IgD-negative memory B cell (primary cell): ENCODE data around the gene DCLRE1A. TPM values are rescaled to one million over a fixed set of nuclear protein-coding genes. Genes with fewer than 3 reads are reported as not detected.
A peak's percentile ranks its signal among the peaks of the same experiment; 100 is the strongest.

Experiments used
- H3K27ac Mint-ChIP-seq, 3 donors: one replicate each; pipeline ENCODE4 v1.8.0; 2020 to 2022; ENCODE audit warnings: mild to moderate bottlenecking in 3 of 3, mixed read lengths in 3 of 3, moderate library complexity in 1 of 3
- H3K27me3 Mint-ChIP-seq: one replicate; pipeline ENCODE4 v1.8.0; 2021; ENCODE audit warnings: mixed read lengths
- H3K36me3 Mint-ChIP-seq: one replicate; pipeline ENCODE4 v1.8.0; 2020; ENCODE audit warnings: mild to moderate bottlenecking, mixed read lengths
- H3K4me1 Mint-ChIP-seq, 3 donors: one replicate each; pipeline ENCODE4 v1.8.0; 2020 to 2022; ENCODE audit warnings: mixed read lengths in 3 of 3, mild to moderate bottlenecking in 1 of 3
- H3K4me3 Mint-ChIP-seq, 4 donors: one replicate each; pipeline ENCODE4 v1.8.0; 2020 to 2022; ENCODE audit warnings: mild to moderate bottlenecking in 4 of 4, mixed read lengths in 4 of 4, moderate library complexity in 3 of 4
- H3K9me3 Mint-ChIP-seq, 3 donors: one replicate each; pipeline ENCODE4 v1.8.0; 2020 to 2021; ENCODE audit warnings: mixed read lengths in 3 of 3, mild to moderate bottlenecking in 1 of 3
- polyA plus RNA-seq: library from polyadenylated mRNA; unstranded; fragments of 300-500 nt; fragmentation: Illumina TruSeq; gene quantifications from one replicate; pipeline ENCODE4 v1.2.3, GENCODE V29; 2021

The DCLRE1A gene
- polyA plus RNA-seq, 1 donor from 2014 or later = 2.3 TPM

DNA sequence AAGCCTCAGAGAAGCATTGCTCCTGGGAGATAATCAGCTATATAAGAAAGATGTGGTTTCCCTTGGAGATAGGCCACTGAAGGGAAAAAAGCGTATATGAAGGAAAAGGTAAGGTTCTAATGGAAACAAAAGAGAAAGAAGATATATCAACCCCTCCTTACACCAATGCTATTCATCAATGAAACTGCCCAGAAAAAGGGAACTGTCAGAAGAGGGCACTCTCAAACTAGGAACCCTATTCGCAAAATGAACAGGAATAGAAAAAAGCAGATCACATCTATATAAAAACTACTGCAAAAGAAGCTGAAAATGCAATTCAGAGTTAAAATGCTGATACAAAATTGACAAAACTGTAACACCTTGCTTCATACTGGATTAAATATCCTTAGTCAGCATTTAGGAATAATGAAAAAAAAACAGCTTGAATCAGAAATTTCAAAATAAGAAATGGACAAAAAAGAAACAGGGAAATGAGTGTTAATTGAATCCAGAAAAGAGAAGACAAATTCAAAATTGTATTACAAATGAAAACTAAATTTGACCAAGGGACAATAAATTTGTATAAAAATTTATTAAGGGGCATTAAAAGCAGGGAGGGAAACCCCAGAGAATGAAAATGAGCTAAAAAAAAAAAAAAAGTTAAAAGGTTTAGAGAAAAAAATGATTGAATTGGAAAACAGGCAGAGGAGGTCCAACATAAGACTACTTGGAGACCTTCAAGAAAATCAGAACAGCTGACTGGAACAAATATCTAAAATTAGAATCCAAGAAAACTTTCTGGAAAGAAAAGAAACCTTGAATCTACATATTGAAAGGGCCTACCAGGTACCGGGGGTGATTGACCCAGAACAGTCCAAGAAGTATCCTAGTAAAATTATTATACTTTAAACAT is 18.5 kb upstream of the DCLRE1A start:
- Mint-ChIP-seq H3K4me3 (peak overlapping the region in 1 of 4 donors; percentile 54), H3K4me1 (peaks cover 17 to 27% (median 25%) of the 10 kb centered on the region in 3 donors), H3K27ac (no peak overlapping the region), H3K27me3 (no peaks in the 10 kb centered on the region), H3K9me3 (no peaks in the 10 kb centered on the region), H3K36me3 (peaks cover 7% of the 10 kb centered on the region)

DNA sequence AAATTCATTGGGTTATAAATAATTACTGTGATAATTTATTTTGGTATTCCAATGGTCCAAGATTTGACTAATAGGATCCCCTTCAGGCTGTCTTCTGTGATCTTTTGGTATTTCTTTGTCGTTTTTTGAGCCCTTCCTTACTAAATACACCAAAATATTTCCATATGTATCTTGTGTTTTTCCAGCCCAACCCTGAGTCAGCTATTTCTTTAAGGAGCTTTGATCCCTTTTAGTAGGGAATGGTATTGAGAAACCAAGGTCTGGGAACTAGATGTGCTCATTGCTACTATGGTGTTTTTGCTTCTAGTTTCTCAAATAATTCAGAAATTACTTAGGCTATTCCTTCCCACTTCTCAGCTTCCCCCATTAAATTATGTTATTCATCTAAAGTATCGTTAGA is 15.9 kb upstream of the DCLRE1A start:
- Mint-ChIP-seq H3K36me3 (peaks cover 7% of the 10 kb centered on the region), H3K4me1 (peaks cover 16 to 22% (median 17%) of the 10 kb centered on the region in 3 donors), H3K27me3 (no peaks in the 10 kb centered on the region), H3K4me3 (no peak overlapping the region), H3K27ac (no peak overlapping the region), H3K9me3 (no peaks in the 10 kb centered on the region)

DNA sequence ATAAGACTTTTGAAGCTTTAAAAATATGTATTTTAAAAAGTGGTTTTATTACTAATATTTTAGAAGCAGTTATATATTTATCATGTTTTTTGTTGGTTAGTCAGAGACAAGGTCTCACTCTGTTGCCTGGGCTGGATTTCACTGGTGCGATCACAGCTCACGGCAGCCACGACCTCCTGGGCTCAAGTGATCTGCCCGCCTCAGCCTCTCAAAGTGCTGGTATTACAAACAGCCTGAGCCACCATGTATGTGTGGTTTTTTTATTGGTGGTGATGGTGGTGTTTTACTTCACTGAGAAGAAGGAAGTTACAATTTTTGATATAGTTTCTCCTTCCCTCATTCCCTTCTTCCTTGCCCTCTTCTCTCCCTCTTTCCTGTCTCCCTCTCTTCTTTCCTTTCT is 14.0 kb upstream of the DCLRE1A start:
- Mint-ChIP-seq H3K4me1 (peaks cover 12 to 17% (median 14%) of the 10 kb centered on the region in 3 donors), H3K27ac (no peak overlapping the region), H3K36me3 (peaks cover 10% of the 10 kb centered on the region), H3K27me3 (no peaks in the 10 kb centered on the region), H3K9me3 (peaks cover 0 to 2% (median 0%) of the 10 kb centered on the region in 3 donors), H3K4me3 (no peak overlapping the region)

DNA sequence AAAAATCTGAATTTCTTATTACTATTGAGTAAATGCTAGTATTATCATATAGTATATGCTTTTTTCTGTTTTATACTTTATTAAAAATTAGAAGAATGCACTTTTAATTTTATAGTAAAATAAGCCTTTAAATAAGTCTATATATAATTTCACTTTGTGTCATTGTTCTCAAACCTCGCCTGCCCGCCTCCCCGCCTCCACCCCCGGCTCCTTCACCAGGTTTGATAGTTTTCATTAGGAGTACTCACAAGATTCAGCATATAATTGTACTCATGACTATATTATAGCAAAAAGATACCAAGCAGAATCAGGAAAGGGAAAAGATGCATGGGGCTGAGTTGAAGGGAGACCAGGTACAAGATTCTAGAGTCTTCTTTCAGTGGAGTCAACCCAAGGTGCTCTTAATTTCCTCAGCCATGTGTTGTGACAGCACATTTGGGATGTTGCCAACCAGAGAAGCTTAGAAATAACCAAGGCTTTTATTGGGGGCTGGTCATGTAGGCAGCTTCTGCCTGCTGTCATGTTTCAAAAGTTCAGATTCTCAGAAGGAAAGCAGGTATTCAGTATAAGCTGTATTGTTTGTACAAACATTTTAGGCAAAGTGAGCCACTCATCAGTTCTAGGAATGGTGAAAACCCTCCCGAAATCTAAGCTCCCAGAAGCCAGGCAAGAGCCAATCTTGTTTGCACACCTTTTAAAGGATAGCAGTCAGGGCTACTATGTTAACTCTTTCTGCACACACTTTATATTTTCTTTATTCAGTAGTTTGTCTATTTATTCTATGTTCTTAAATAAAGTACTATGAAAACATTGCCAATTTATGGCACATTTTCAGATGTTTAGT is 12.9 kb upstream of the DCLRE1A start:
- H3K4me1 Mint-ChIP-seq = peaks cover 7 to 14% (median 11%) of the 10 kb centered on the region in 3 donors
- H3K27me3 Mint-ChIP-seq = no peaks in the 10 kb centered on the region
- H3K4me3 Mint-ChIP-seq = no peak overlapping the region
- H3K9me3 Mint-ChIP-seq = peaks cover 0 to 2% (median 0%) of the 10 kb centered on the region in 3 donors
- H3K36me3 Mint-ChIP-seq = peaks cover 8% of the 10 kb centered on the region
- no peak overlapping the region for H3K27ac Mint-ChIP-seq

DNA sequence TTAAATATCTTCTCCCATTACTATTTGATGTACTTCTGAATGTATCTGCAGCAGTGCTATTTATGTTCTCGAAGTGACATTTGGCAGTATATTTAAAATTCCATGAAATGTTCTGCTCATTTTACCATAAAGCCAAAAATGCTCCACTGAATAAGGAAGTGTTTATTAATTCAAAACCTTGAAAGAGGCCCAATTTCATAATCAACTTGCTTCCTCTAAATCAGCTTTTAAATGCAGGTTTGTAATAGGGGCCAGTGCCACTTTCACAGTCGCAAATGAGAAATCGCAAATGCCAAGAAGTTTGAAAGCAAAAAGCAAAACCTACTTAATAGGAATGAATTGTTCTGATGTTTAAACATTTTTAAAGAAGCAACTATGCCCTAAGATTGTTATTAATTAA is 12.0 kb upstream of the DCLRE1A start:
- H3K36me3 Mint-ChIP-seq = peaks cover 15% of the 10 kb centered on the region
- peaks cover 9 to 16% (median 9%) of the 10 kb centered on the region in 3 donors for H3K4me1 Mint-ChIP-seq
- H3K27me3 Mint-ChIP-seq = no peaks in the 10 kb centered on the region
- no peak overlapping the region for H3K27ac Mint-ChIP-seq
- peaks cover 0 to 5% (median 5%) of the 10 kb centered on the region in 3 donors for H3K9me3 Mint-ChIP-seq
- H3K4me3 Mint-ChIP-seq = no peak overlapping the region

DNA sequence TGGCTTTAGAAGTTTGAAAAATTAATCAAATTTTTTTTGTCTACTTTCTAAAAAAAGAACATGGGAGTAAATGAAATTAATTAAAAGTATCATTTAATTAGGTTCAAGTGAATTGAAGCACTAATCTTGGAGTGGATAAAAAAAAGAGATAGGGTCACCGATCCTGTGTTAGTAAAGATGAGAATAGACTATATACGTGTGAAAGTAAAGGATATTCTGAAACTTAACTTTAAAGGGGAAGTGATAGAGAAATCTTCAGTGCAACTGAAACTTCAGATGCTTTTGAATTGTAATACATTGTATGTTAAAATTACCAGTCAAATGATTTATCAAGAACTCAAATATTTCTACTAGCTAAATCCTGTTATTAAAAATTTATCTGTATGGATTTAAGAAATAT is 5.4 kb upstream of the DCLRE1A start:
- H3K4me3 Mint-ChIP-seq = peak overlapping the region in 1 of 4 donors; percentile 41

DNA sequence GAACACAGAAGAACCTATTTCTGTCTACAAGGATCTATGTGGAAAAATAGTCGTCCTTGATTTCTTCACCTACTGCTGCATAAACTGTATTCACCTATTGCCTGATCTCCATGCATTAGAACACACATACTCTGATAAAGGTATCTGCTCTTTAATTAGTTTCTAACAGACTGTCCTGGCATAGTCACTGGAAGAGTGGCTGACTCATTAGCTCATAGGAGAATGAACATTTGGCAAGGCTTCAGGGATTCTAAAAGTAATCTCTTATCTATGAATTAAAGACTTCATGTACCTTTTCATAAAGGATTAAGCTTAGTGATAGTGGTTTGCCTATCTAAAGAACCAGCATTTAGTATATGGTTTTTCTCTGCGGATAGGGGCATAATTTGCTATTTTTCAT is 4.7 kb upstream of the DCLRE1A start:
- no peaks in the 10 kb centered on the region for H3K27me3 Mint-ChIP-seq
- peaks cover 17% of the 10 kb centered on the region for H3K36me3 Mint-ChIP-seq
- H3K4me3 Mint-ChIP-seq = peak overlapping the region in 2 of 4 donors; percentile 4 to 59
- H3K9me3 Mint-ChIP-seq = peaks cover 2 to 7% (median 3%) of the 10 kb centered on the region in 3 donors
- no peak overlapping the region for H3K27ac Mint-ChIP-seq
- peaks cover 37 to 41% (median 41%) of the 10 kb centered on the region in 3 donors for H3K4me1 Mint-ChIP-seq

More for the DNA sequence above, 5.4 kb upstream of the DCLRE1A start:
- Mint-ChIP-seq H3K4me1 (peaks cover 32 to 37% (median 35%) of the 10 kb centered on the region in 3 donors), H3K9me3 (peaks cover 0 to 7% (median 6%) of the 10 kb centered on the region in 3 donors), H3K36me3 (peaks cover 21% of the 10 kb centered on the region), H3K27ac (no peak overlapping the region), H3K27me3 (no peaks in the 10 kb centered on the region)

DNA sequence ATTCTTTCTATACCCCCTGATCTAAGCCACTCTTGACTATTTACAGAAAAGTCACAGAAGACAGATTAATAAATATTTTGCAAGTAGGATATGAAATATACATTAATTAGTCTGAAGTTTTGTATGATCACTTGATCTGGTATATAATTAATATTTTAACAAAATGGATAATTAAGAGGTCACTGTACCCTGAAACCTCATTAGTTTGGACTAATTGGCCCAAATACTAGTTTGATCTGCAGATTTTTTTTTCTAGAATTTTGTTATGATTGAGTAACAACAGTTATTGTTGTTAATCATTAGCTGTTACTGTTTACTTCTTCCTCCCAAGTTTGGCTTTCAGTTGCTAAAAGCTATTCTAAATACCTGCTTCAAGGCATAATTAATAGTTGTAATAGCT is 3.3 kb upstream of the DCLRE1A start:
- Mint-ChIP-seq H3K4me1 (peaks cover 40 to 47% (median 45%) of the 10 kb centered on the region in 3 donors), H3K27me3 (no peaks in the 10 kb centered on the region), H3K27ac (peak overlapping the region in 1 of 3 donors; percentile 25), H3K36me3 (peaks cover 17% of the 10 kb centered on the region), H3K9me3 (peaks cover 2 to 7% (median 3%) of the 10 kb centered on the region in 3 donors), H3K4me3 (peak overlapping the region in 2 of 4 donors; percentile 13 to 94)

DNA sequence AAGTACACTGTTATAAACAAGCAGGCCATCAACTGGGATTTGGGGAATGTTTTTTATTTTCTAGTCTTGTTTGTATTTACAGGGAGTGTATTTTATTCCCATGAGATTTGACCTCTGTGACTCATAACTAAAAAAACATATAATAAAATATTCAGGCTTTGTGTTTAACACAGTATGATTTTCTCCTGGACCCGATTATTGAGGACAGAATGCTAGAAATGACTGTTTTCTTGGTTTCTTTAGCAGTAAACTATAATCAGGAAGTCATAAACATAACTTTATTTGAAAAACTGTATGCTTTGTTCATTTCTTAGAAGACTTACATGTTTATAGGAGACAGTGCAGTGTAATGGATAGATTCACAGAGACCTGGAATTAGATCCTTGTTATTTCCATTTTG is 2.7 kb upstream of the DCLRE1A start:
- Mint-ChIP-seq H3K9me3 (peaks cover 2 to 7% (median 3%) of the 10 kb centered on the region in 3 donors), H3K27me3 (no peaks in the 10 kb centered on the region), H3K27ac (peak overlapping the region in 1 of 3 donors; percentile 80), H3K4me3 (peak overlapping the region; percentile 21 to 100 (median 97)), H3K4me1 (peaks cover 40 to 47% (median 45%) of the 10 kb centered on the region in 3 donors), H3K36me3 (peaks cover 17% of the 10 kb centered on the region)

DNA sequence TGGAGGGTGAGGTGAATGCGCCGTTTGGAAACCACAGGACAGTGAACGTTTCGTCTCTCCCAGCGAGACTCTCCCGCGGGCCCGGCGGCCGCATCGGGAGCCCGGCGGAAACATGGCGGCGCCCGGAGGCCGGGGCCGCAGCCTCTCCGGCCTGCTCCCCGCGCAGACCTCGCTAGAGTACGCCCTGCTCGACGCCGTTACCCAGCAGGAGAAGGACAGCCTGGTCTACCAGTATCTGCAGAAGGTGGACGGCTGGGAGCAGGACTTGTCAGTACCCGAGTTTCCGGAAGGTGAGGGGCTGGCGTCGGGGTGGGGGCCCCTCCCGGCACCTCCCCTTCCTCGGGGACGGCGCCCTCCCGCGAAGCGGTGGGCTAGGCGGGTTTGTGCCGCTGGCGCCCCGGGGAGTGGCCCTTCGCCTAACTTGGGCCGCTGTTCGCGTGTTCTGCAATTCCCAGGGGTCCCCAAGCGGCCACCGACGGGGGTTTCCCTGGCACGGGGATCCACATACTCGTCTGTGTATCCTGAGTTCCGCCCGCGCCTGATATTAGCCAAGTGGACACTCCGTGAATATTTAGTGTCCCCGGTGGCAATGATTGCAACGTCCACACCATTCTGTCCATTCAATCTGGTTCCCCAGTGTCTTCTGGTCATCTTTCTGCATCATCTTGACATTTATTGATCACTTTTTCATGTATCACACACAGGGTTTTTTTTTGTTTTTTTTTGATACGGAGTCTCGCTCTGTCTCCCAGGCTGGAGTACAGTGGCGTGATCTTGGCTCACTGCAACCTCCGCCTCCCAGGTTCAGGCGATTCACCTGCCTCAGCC is 1.1 kb upstream of the DCLRE1A start:
- Mint-ChIP-seq H3K4me1 (peaks cover 41 to 47% (median 41%) of the 10 kb centered on the region in 3 donors), H3K27ac (peak overlapping the region; percentile 80 to 99 (median 96)), H3K36me3 (peaks cover 4% of the 10 kb centered on the region), H3K9me3 (peaks cover 0 to 2% (median 0%) of the 10 kb centered on the region in 3 donors), H3K27me3 (no peaks in the 10 kb centered on the region), H3K4me3 (peak overlapping the region; percentile 94 to 100 (median 100))

DNA sequence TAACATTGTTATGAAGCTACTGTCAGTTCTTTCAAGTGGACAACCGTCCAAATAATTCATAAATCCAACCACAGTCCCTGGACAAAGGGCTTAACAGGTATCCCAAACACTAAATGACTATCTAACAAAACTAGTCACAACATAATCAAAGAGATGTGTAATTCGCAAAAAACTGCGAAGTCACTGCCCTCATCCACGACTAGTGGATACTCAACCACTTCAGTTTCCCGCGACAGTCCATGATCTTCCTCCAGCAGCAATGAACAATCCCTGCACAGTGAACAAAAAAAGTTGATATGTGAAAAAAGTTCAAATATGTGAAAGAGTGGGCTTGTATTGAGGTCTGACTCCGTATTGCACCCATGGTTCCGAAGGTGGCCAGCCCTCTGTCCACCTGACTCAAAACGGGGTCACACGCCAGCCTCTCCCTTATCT is 287 bp downstream of the DCLRE1A start:
- Mint-ChIP-seq H3K27ac (peak overlapping the region; percentile 80 to 99 (median 96)), H3K27me3 (no peaks in the 10 kb centered on the region), H3K4me3 (peak overlapping the region; percentile 94 to 100 (median 100)), H3K9me3 (peaks cover 0 to 2% (median 0%) of the 10 kb centered on the region in 3 donors), H3K4me1 (peaks cover 31 to 41% (median 37%) of the 10 kb centered on the region in 3 donors), H3K36me3 (no peaks in the 10 kb centered on the region)

DNA sequence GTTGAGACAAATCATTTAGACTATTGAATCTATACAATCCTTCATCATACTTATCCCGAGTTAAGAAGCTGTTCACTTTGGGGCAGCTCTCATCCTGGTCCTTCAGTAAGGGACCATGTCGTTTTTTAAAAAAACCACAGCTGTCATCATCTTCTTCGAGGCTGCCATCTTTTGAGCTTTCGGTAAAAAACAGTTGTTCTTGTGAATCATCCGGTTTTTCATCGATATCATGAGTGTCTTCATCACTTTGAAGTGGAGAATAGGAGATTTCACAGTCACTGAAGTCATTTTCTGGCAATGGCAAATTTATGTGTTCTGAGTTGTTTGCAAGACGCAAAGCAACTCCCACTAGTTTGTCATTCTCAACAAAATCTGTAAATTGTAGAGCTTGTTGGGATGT is 3.9 kb downstream of the DCLRE1A start:
- peaks cover 0 to 2% (median 0%) of the 10 kb centered on the region in 3 donors for H3K9me3 Mint-ChIP-seq
- H3K36me3 Mint-ChIP-seq = no peaks in the 10 kb centered on the region
- no peaks in the 10 kb centered on the region for H3K27me3 Mint-ChIP-seq
- peak overlapping the region in 1 of 4 donors; percentile 51 for H3K4me3 Mint-ChIP-seq
- H3K4me1 Mint-ChIP-seq = peaks cover 19 to 26% (median 21%) of the 10 kb centered on the region in 3 donors
- no peak overlapping the region for H3K27ac Mint-ChIP-seq

DNA sequence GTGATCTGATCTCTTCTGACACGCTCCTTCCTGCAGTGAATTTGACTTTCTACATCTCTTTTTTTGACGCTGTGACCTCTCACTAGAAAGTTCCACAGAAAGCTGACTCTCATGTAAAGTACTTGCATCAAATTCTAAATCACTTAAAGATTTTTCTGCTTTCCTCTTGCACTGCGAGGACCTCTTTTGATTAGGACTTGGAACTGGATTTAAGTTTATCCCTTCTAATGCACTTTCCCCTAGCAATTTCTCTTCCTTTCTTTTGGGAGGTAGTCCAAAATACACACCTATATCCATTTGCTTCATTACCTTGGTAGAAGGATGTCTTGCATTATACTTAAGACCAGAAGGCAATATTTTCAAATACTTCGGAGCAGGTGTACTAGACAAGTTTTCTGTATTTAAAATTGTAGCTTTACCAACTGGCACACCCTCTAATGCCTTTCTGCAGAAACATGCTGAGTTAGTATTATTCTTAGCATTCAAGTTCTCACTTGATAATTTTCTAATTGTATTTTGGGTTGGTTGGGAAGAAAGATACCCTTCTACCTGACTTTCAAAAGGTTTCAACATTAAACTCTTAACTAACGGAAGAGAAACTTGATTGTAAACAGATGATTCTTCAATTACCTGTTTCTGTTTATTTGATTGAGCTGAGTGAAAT is 4.6 kb downstream of the DCLRE1A start:
- Mint-ChIP-seq H3K36me3 (no peaks in the 10 kb centered on the region), H3K27me3 (no peaks in the 10 kb centered on the region), H3K4me1 (peaks cover 18 to 25% (median 19%) of the 10 kb centered on the region in 3 donors), H3K4me3 (peak overlapping the region in 1 of 4 donors; percentile 51), H3K27ac (no peak overlapping the region), H3K9me3 (peaks cover 0 to 2% (median 0%) of the 10 kb centered on the region in 3 donors)
